Lower leg skin (tissue), 3 donors: Measurements from ENCODE around the gene CCDC197.

Experiments used
- POLR2A ChIP-seq, 2 donors: fragments of 450-650 bp; IDR thresholded peaks; one replicate each; pipeline ENCODE4 v1.6.1; 2016 to 2017; ENCODE audit warnings: antibody characterized with exemption in 2 of 2, mild to moderate bottlenecking in 1 of 2, moderate library complexity in 1 of 2
- TF ChIP-seq, protein P1 (sequence below), 3 donors: fragments of 450-650 bp; IDR thresholded peaks; one replicate each; pipeline ENCODE4 v1.5.1; 2016; ENCODE audit warnings: antibody characterized with exemption in 3 of 3, mild to moderate bottlenecking in 3 of 3, moderate library complexity in 2 of 3

DNA sequence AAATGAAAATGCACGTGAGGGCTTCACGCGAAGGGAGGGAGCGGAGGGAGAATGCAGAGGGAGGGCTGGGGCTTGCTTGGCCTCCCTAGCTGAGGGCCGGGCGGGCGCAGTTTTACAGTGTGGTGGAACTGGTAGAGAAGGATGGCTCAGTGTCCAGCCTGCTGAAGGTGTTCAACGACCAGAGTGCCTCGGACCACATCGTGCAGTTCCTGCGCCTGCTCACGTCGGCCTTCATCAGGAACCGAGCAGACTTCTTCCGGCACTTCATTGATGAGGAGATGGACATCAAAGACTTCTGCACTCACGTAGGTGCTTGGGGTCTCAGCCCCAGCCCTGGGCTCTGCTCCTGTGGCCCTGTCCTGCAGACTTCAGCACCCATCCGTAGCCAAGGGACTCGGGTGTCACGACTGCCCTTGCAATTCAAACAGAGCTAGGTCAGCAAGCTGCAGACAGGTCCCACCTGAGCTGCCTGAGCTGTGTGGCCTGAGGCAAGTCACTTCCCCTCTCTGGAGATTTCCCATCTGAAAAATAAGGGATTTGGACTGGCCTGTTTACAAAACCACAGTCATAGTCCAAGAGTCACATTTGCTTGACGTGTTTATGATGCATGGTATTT lies 47.5 kb downstream of the CCDC197 start:
- TF ChIP-seq, protein P1, sequence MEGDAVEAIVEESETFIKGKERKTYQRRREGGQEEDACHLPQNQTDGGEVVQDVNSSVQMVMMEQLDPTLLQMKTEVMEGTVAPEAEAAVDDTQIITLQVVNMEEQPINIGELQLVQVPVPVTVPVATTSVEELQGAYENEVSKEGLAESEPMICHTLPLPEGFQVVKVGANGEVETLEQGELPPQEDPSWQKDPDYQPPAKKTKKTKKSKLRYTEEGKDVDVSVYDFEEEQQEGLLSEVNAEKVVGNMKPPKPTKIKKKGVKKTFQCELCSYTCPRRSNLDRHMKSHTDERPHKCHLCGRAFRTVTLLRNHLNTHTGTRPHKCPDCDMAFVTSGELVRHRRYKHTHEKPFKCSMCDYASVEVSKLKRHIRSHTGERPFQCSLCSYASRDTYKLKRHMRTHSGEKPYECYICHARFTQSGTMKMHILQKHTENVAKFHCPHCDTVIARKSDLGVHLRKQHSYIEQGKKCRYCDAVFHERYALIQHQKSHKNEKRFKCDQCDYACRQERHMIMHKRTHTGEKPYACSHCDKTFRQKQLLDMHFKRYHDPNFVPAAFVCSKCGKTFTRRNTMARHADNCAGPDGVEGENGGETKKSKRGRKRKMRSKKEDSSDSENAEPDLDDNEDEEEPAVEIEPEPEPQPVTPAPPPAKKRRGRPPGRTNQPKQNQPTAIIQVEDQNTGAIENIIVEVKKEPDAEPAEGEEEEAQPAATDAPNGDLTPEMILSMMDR (IDR thresholded peaks at IDR 0.05), result no peak
- TF ChIP-seq POLR2A (IDR thresholded peaks at IDR 0.05), result no peak
